Measurements from ENCODE around the gene THSD4. TPM values are rescaled to one million over a fixed set of nuclear protein-coding genes. Genes with fewer than 3 reads are reported as not detected.

THSD4 gene
- total RNA-seq, 1 donor from 2014 or later: 2.5 TPM

DNA sequence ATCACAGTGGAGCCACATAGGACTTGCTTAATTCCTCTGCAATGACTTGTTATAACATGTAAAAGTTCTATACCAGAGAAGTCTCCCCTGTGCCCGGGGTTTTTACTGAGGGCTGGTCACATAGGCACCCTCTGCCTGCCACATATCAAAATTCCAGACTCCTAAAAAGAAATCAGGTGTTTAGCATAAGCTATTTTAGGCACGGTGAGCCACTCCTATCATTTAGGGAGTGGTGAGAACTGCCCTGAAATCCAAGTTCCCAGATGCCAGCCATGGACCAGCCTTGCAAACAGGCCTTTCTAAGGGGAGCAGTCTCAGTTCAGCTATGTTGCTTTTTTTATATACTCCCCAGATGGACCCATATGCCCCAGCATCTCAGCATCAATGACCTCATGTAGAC, 130.3 kb downstream of the THSD4 start:
- H2AFZ ChIP-seq (ENCODE audit: low read depth, low read length): no peak overlapping the region
- no peaks in the 10 kb centered on the region for H4K20me1 ChIP-seq (ENCODE audit: insufficient read depth, low read length)
- no peak overlapping the region for H3K4me3 ChIP-seq (ENCODE audit: insufficient read depth, low read depth, low read length)
- H3K27ac ChIP-seq (ENCODE audit: low read depth, low read length): no peak overlapping the region
- no peaks in the 10 kb centered on the region for H3K36me3 ChIP-seq (ENCODE audit: insufficient read depth, low read length)
- no peaks in the 10 kb centered on the region for H3K36me3 Mint-ChIP-seq (ENCODE audit: low read depth, unreplicated experiment)
- H3K4me3 Mint-ChIP-seq (ENCODE audit: unreplicated experiment): no peak overlapping the region
- FAIRE-seq: no peak
- TF ChIP-seq EZH2 (IDR thresholded peaks at IDR 0.05; ENCODE audit: insufficient read depth, low read length): no peak
- TF ChIP-seq CTCF (IDR thresholded peaks at IDR 0.05; ENCODE audit: insufficient read depth, low read depth, low read length): no peak
- H3K4me1 Mint-ChIP-seq (ENCODE audit: low read depth, unreplicated experiment): no peaks in the 10 kb centered on the region
- H3K4me1 ChIP-seq (ENCODE audit: insufficient read depth, low read length): no peaks in the 10 kb centered on the region
- no peak overlapping the region for H3K4me2 ChIP-seq (ENCODE audit: low read length)
- no peaks in the 10 kb centered on the region for H3K27me3 Mint-ChIP-seq (ENCODE audit: low read depth, unreplicated experiment)
- H3K79me2 ChIP-seq (ENCODE audit: insufficient read depth, low read length): no peaks in the 10 kb centered on the region
- H3K27me3 ChIP-seq (ENCODE audit: insufficient read depth, low read length): no peaks in the 10 kb centered on the region
- no peak overlapping the region for H3K27ac Mint-ChIP-seq (ENCODE audit: unreplicated experiment)
- DNase-seq (ENCODE audit: low read depth): no peak
- H3K9me3 Mint-ChIP-seq (ENCODE audit: unreplicated experiment): peaks cover 2% of the 10 kb centered on the region
- no peaks in the 10 kb centered on the region for H3K9me3 ChIP-seq (ENCODE audit: insufficient read depth, low read depth, low read length)
- H3K9ac ChIP-seq (ENCODE audit: low read length): no peak overlapping the region

- no peak overlapping the region for H3K27ac Mint-ChIP-seq (ENCODE audit: unreplicated experiment)
- Histone ChIP-seq H4K20me1 (ENCODE audit: insufficient read depth, low read length) (no peaks in the 10 kb centered on the region), H3K4me1 (ENCODE audit: insufficient read depth, low read length) (peaks cover 3% of the 10 kb centered on the region), H3K9ac (ENCODE audit: low read length) (no peak overlapping the region), H3K36me3 (ENCODE audit: insufficient read depth, low read length) (no peaks in the 10 kb centered on the region), H3K27me3 (ENCODE audit: insufficient read depth, low read length) (no peaks in the 10 kb centered on the region), H3K4me2 (ENCODE audit: low read length) (no peak overlapping the region), H3K9me3 (ENCODE audit: insufficient read depth, low read depth, low read length) (no peaks in the 10 kb centered on the region), H3K4me3 (ENCODE audit: insufficient read depth, low read depth, low read length) (no peak overlapping the region), H2AFZ (ENCODE audit: low read depth, low read length) (no peak overlapping the region), H3K79me2 (ENCODE audit: insufficient read depth, low read length) (no peaks in the 10 kb centered on the region), H3K27ac (ENCODE audit: low read depth, low read length) (no peak overlapping the region)
- no peak overlapping the region for H3K4me3 Mint-ChIP-seq (ENCODE audit: unreplicated experiment)
- H3K4me1 Mint-ChIP-seq (ENCODE audit: low read depth, unreplicated experiment): peaks cover 8% of the 10 kb centered on the region
- H3K9me3 Mint-ChIP-seq (ENCODE audit: unreplicated experiment): peaks cover 2% of the 10 kb centered on the region
- H3K27me3 Mint-ChIP-seq (ENCODE audit: low read depth, unreplicated experiment): no peaks in the 10 kb centered on the region
- no peaks in the 10 kb centered on the region for H3K36me3 Mint-ChIP-seq (ENCODE audit: low read depth, unreplicated experiment)
- FAIRE-seq (no peak), DNase-seq (ENCODE audit: low read depth) (no peak)
- TF ChIP-seq EZH2 (IDR thresholded peaks at IDR 0.05; ENCODE audit: insufficient read depth, low read length) (no peak), CTCF (IDR thresholded peaks at IDR 0.05; ENCODE audit: insufficient read depth, low read depth, low read length) (no peak)
Measured at GRCh38 chr15:71248386-71248785, 133.1 kb downstream of the THSD4 start.

GRCh38 chr15:71249986-71250385, 134.7 kb downstream of the THSD4 start:
- Histone ChIP-seq H3K27me3 (ENCODE audit: insufficient read depth, low read length) (no peaks in the 10 kb centered on the region), H3K4me3 (ENCODE audit: insufficient read depth, low read depth, low read length) (no peak overlapping the region), H4K20me1 (ENCODE audit: insufficient read depth, low read length) (no peaks in the 10 kb centered on the region), H3K4me2 (ENCODE audit: low read length) (no peak overlapping the region), H2AFZ (ENCODE audit: low read depth, low read length) (no peak overlapping the region), H3K9ac (ENCODE audit: low read length) (no peak overlapping the region), H3K36me3 (ENCODE audit: insufficient read depth, low read length) (no peaks in the 10 kb centered on the region), H3K4me1 (ENCODE audit: insufficient read depth, low read length) (peaks cover 3% of the 10 kb centered on the region), H3K79me2 (ENCODE audit: insufficient read depth, low read length) (no peaks in the 10 kb centered on the region), H3K27ac (ENCODE audit: low read depth, low read length) (no peak overlapping the region), H3K9me3 (ENCODE audit: insufficient read depth, low read depth, low read length) (no peaks in the 10 kb centered on the region)
- peaks cover 2% of the 10 kb centered on the region for H3K9me3 Mint-ChIP-seq (ENCODE audit: unreplicated experiment)
- no peaks in the 10 kb centered on the region for H3K36me3 Mint-ChIP-seq (ENCODE audit: low read depth, unreplicated experiment)
- no peaks in the 10 kb centered on the region for H3K27me3 Mint-ChIP-seq (ENCODE audit: low read depth, unreplicated experiment)
- FAIRE-seq (no peak), DNase-seq (ENCODE audit: low read depth) (no peak)
- TF ChIP-seq CTCF (IDR thresholded peaks at IDR 0.05; ENCODE audit: insufficient read depth, low read depth, low read length) (no peak), EZH2 (IDR thresholded peaks at IDR 0.05; ENCODE audit: insufficient read depth, low read length) (no peak)
- H3K27ac Mint-ChIP-seq (ENCODE audit: unreplicated experiment): no peak overlapping the region
- H3K4me1 Mint-ChIP-seq (ENCODE audit: low read depth, unreplicated experiment): peaks cover 8% of the 10 kb centered on the region
- H3K4me3 Mint-ChIP-seq (ENCODE audit: unreplicated experiment): no peak overlapping the region
